MCF 10A (cell line): ENCODE data around the gene PANK2. TPM values are rescaled to one million over a fixed set of nuclear protein-coding genes. Genes with fewer than 3 reads are reported as not detected.

ENCODE experiments used
- BruUV-seq: library from RNA; stranded (reverse); fragments of 400-500 nt; replicated peaks from 2 replicates; lab custom pipeline; 2021; lab: Mats Ljungman, UMichigan
- CTCF ChIA-PET: fragments of 300-600 bp; sonication (Branson Sonifier 250); formaldehyde crosslinking; extraction: SDS; loops from one replicate; lab custom pipeline; 2021; ENCODE audit warnings: antibody characterized with exemption, inconsistent platforms; lab: Yijun Ruan, JAX
- POLR2A ChIA-PET: fragments of 300-600, 350-650 bp; sonication (Branson Sonifier 250); formaldehyde crosslinking; extraction: SDS; loops from one replicate; lab custom pipeline; 2020; ENCODE audit warnings: antibody characterized with exemption, inconsistent platforms; lab: Yijun Ruan, JAX
- DNase-seq: peaks from one replicate; pipeline ENCODE4 v3.0.0-alpha.2; 2018; ENCODE audit not compliant: unreplicated experiment
- H3K27ac Mint-ChIP-seq: one replicate; pipeline ENCODE4 v1.8.0; 2022; ENCODE audit warnings: mild to moderate bottlenecking, low read depth, mixed read lengths; ENCODE audit not compliant: unreplicated experiment
- H3K27me3 Mint-ChIP-seq: one replicate; pipeline ENCODE4 v1.8.0; 2022; ENCODE audit warnings: mixed read lengths; ENCODE audit not compliant: insufficient read depth, unreplicated experiment
- H3K36me3 Mint-ChIP-seq: one replicate; pipeline ENCODE4 v1.8.0; 2022; ENCODE audit warnings: mild to moderate bottlenecking, moderate library complexity, mixed read lengths; ENCODE audit not compliant: insufficient read depth, unreplicated experiment
- H3K4me1 Mint-ChIP-seq: one replicate; pipeline ENCODE4 v1.8.0; 2022; ENCODE audit warnings: mixed read lengths; ENCODE audit not compliant: insufficient read depth, unreplicated experiment
- H3K4me3 Mint-ChIP-seq: one replicate; pipeline ENCODE4 v1.8.0; 2022; ENCODE audit warnings: mild to moderate bottlenecking, moderate library complexity, mixed read lengths; ENCODE audit not compliant: unreplicated experiment
- H3K9me3 Mint-ChIP-seq: one replicate; pipeline ENCODE4 v1.8.0; 2022; ENCODE audit warnings: mixed read lengths; ENCODE audit not compliant: unreplicated experiment
- CTCF ChIP-seq: fragments of 200-600 bp; IDR thresholded peaks from one replicate; pipeline ENCODE4 v1.8.0; 2022; ENCODE audit warnings: antibody characterized with exemption, mild to moderate bottlenecking; ENCODE audit not compliant: unreplicated experiment
- intact Hi-C: fragments of 100-400 bp; cut with micrococcal nuclease; formaldehyde crosslinking; loops from 2 replicates; pipeline ENCODE4 v1.14.1; 2022
- total RNA-seq: library from RNA; stranded (reverse); gene quantifications from 2 replicates; pipeline ENCODE4 v1.2.3, GENCODE V29; 2022

The PANK2 gene
- total RNA-seq, 1 experiment from 2014 or later = 29.2 TPM

GRCh38 chr20:3846378-3846739, 42.8 kb upstream of the PANK2 start:
- peaks cover 13% of the 10 kb centered on the region for H3K4me1 Mint-ChIP-seq
- DNase-seq = no peak
- CTCF ChIA-PET = interaction anchor here (1.6 to 2.9 kb wide), 3 partner anchors 27 to 61 kb away, joined by 3 to 30 read pairs (median 9); partner anchors contain the start of gene AP5S1
- H3K9me3 Mint-ChIP-seq = no peaks in the 10 kb centered on the region
- H3K4me3 Mint-ChIP-seq = peak overlapping the region; percentile 83
- no peak for TF ChIP-seq CTCF
- BruUV-seq = no TSS peak
- POLR2A ChIA-PET = interaction anchor here (0.6 to 4.5 kb wide), 9 partner anchors 8 to 192 kb away, joined by 3 to 64 read pairs (median 8); partner anchors contain the start of genes ADISSP, AP5S1 and CENPB
- H3K27me3 Mint-ChIP-seq = no peaks in the 10 kb centered on the region
- peaks cover 29% of the 10 kb centered on the region for H3K36me3 Mint-ChIP-seq
- peak overlapping the region; percentile 83 for H3K27ac Mint-ChIP-seq
- intact Hi-C loops = loop anchor here (2.0 kb wide), 1 partner anchor 26 kb away; the partner anchor contains the start of gene AP5S1

- peak; percentile 86 for DNase-seq
- no peaks in the 10 kb centered on the region for H3K27me3 Mint-ChIP-seq
- CTCF ChIA-PET = interaction anchor here (0.6 kb wide), 2 partner anchors 11 to 27 kb away, joined by 3 to 4 read pairs; no protein-coding TSS in a partner anchor
- H3K27ac Mint-ChIP-seq = peak within 1 kb of the TSS; percentile 83
- no TSS peak for BruUV-seq
- H3K4me3 Mint-ChIP-seq = peak within 1 kb of the TSS; percentile 83
- TF ChIP-seq CTCF = no peak
- H3K36me3 Mint-ChIP-seq = peaks cover 33% of the 10 kb centered on the region
- no peaks in the 10 kb centered on the region for H3K9me3 Mint-ChIP-seq
- peaks cover 13% of the 10 kb centered on the region for H3K4me1 Mint-ChIP-seq
- intact Hi-C loops = loop anchor here (2.0 kb wide), 1 partner anchor 26 kb away; the partner anchor contains the start of gene AP5S1
- POLR2A ChIA-PET = interaction anchor here (0.7 to 2.1 kb wide), 12 partner anchors 8 to 232 kb away, joined by 3 to 29 read pairs (median 4); partner anchors contain the start of genes ADISSP, AP5S1 and CENPB
These were observed 42.3 kb upstream of the PANK2 start, which contains the start of gene MAVS for GRCh38 chr20:3846740-3847428. Gene MAVS (plus strand): TSS chr20:3846834. CDS start chr20:3854625, 7,791 bp downstream.

- CTCF ChIA-PET = interaction anchor here (0.6 to 0.9 kb wide), 2 partner anchors 11 to 312 kb away, joined by 3 to 4 read pairs; no protein-coding TSS in a partner anchor
- intact Hi-C loops = loop anchor here (2.0 kb wide), 1 partner anchor 27 kb away; the partner anchor contains the start of gene AP5S1
- Mint-ChIP-seq H3K36me3 (peaks cover 39% of the 10 kb centered on the region), H3K9me3 (no peaks in the 10 kb centered on the region), H3K4me3 (peak overlapping the region; percentile 83), H3K27ac (peak overlapping the region; percentile 83), H3K27me3 (no peaks in the 10 kb centered on the region), H3K4me1 (peaks cover 13% of the 10 kb centered on the region)
- no peak for DNase-seq
- no peak for TF ChIP-seq CTCF
- BruUV-seq = TSS peak; percentile 65
- POLR2A ChIA-PET = interaction anchor here (0.7 to 2.1 kb wide), 11 partner anchors 9 to 233 kb away, joined by 3 to 29 read pairs (median 3); partner anchors contain the start of genes ADISSP, AP5S1 and CENPB
These were observed 41.7 kb upstream of the PANK2 start for GRCh38 chr20:3847429-3847940.
